Measurements from ENCODE around the gene SH3RF3. TPM values are rescaled to one million over a fixed set of nuclear protein-coding genes. Genes with fewer than 3 reads are reported as not detected.
A peak's percentile ranks its signal among the peaks of the same experiment; 100 is the strongest.

SH3RF3 gene
- total RNA-seq, 2 donors from 2014 or later, result 1.5 to 1.8 TPM

DNA sequence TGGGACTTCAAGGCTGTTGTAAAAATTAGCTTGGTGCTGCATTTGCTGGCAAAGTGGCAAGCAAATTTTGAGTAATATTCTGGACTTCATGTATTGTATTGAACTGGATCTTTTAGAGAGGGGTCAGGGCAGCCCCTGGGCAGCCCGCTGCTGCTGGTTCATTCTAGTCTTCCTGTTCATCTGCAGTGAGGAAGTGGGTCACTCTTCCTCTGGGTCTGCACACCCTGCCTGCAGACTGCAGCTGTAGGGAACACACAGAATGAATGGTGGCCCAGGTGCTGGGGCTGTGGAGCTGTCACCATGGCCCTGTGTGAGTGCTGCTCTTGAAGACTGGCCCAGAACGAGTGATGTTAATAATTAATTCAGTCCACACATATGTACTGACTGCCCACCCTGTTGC lies 9.4 kb downstream of the SH3RF3 start:
- Mint-ChIP-seq H3K4me1 (peaks cover 43% of the 10 kb centered on the region), H3K9me3 (no peaks in the 10 kb centered on the region), H3K27me3 (ENCODE audit: insufficient read depth) (peaks cover 26% of the 10 kb centered on the region), H3K27ac (peak overlapping the region; percentile 23), H3K4me3 (no peak overlapping the region), H3K36me3 (ENCODE audit: low read depth) (no peaks in the 10 kb centered on the region)
- WGBS, 2 experiments (ENCODE audit: insufficient coverage in 1 of 2, insufficient read length in 1 of 2), result 95 to 100% methylated on average over 1 to 2 of the region's 2 CpGs
- no peak overlapping the region for H3K4me3 ChIP-seq (ENCODE audit: low read length)
- no peak for TF ChIP-seq CTCF (conservative IDR thresholded peaks at IDR 0.05)
- H3K27me3 ChIP-seq (ENCODE audit: control insufficient read depth, insufficient read depth, low read length, poor library complexity, severe bottlenecking), result peaks cover 13% of the 10 kb centered on the region
- no peaks in the 10 kb centered on the region for H3K9me3 ChIP-seq (ENCODE audit: control insufficient read depth, low read length)
- H3K9ac ChIP-seq (ENCODE audit: extremely low read depth, low read length, poor library complexity, severe bottlenecking), result no peak overlapping the region
- no peak for DNase-seq
- H3K27ac ChIP-seq (ENCODE audit: low read depth, low read length), result no peak overlapping the region
- no peaks in the 10 kb centered on the region for H3K36me3 ChIP-seq (ENCODE audit: control insufficient read depth, insufficient read depth, low read length)
- peaks cover 9% of the 10 kb centered on the region for H3K4me1 ChIP-seq (ENCODE audit: control insufficient read depth, insufficient read depth, low read length)

DNA sequence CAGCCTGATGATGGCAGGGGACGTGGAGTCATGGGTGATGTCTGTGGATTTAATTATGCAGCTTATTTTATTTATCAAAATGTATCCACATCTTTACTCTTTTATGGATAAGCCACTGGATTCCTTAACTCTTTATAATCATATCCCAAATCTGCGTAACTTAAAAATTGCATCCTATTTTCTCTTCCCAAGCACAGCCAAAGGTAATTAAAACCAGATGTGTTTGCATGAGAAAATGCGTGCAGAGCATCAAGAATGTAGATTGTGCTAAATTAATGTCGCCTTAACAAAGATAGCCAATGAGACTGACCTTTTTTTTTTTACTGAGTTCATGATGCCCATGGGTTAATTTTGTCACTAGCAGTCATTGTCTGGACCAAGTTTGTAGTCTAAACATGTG lies 10.0 kb downstream of the SH3RF3 start:
- TF ChIP-seq CTCF (conservative IDR thresholded peaks at IDR 0.05), result no peak
- Mint-ChIP-seq H3K4me3 (no peak overlapping the region), H3K27me3 (ENCODE audit: insufficient read depth) (peaks cover 21% of the 10 kb centered on the region), H3K36me3 (ENCODE audit: low read depth) (no peaks in the 10 kb centered on the region), H3K27ac (no peak overlapping the region), H3K9me3 (no peaks in the 10 kb centered on the region), H3K4me1 (peaks cover 38% of the 10 kb centered on the region)
- H3K27ac ChIP-seq (ENCODE audit: low read depth, low read length), result no peak overlapping the region
- H3K4me3 ChIP-seq (ENCODE audit: low read length), result no peak overlapping the region
- no peaks in the 10 kb centered on the region for H3K9me3 ChIP-seq (ENCODE audit: control insufficient read depth, low read length)
- H3K4me1 ChIP-seq (ENCODE audit: control insufficient read depth, insufficient read depth, low read length), result peaks cover 9% of the 10 kb centered on the region
- no peak overlapping the region for H3K9ac ChIP-seq (ENCODE audit: extremely low read depth, low read length, poor library complexity, severe bottlenecking)
- DNase-seq, result no peak
- WGBS, 2 experiments (ENCODE audit: insufficient coverage in 1 of 2, insufficient read length in 1 of 2), result 95 to 97% methylated on average over 3 to 4 of the region's 4 CpGs
- H3K27me3 ChIP-seq (ENCODE audit: control insufficient read depth, insufficient read depth, low read length, poor library complexity, severe bottlenecking), result peaks cover 9% of the 10 kb centered on the region
- no peaks in the 10 kb centered on the region for H3K36me3 ChIP-seq (ENCODE audit: control insufficient read depth, insufficient read depth, low read length)

GRCh38 chr2:109139865-109140396 lies 10.9 kb downstream of the SH3RF3 start:
- H3K9me3 ChIP-seq (ENCODE audit: control insufficient read depth, low read length), result no peaks in the 10 kb centered on the region
- no peak for DNase-seq
- no peaks in the 10 kb centered on the region for H3K9me3 Mint-ChIP-seq
- peaks cover 6% of the 10 kb centered on the region for H3K4me1 ChIP-seq (ENCODE audit: control insufficient read depth, insufficient read depth, low read length)
- H3K27ac Mint-ChIP-seq, result no peak overlapping the region
- H3K4me1 Mint-ChIP-seq, result peaks cover 34% of the 10 kb centered on the region
- WGBS, 2 experiments (ENCODE audit: insufficient coverage in 1 of 2, insufficient read length in 1 of 2), result 94 to 97% methylated on average over 8 to 10 of the region's 10 CpGs
- H3K36me3 ChIP-seq (ENCODE audit: control insufficient read depth, insufficient read depth, low read length), result no peaks in the 10 kb centered on the region
- H3K4me3 Mint-ChIP-seq, result no peak overlapping the region
- no peak overlapping the region for H3K4me3 ChIP-seq (ENCODE audit: low read length)
- H3K27me3 ChIP-seq (ENCODE audit: control insufficient read depth, insufficient read depth, low read length, poor library complexity, severe bottlenecking), result peaks cover 4% of the 10 kb centered on the region
- no peaks in the 10 kb centered on the region for H3K36me3 Mint-ChIP-seq (ENCODE audit: low read depth)
- no peak overlapping the region for H3K9ac ChIP-seq (ENCODE audit: extremely low read depth, low read length, poor library complexity, severe bottlenecking)
- H3K27me3 Mint-ChIP-seq (ENCODE audit: insufficient read depth), result peaks cover 12% of the 10 kb centered on the region
- TF ChIP-seq CTCF (conservative IDR thresholded peaks at IDR 0.05), result no peak
- H3K27ac ChIP-seq (ENCODE audit: low read depth, low read length), result no peak overlapping the region
